Measurements from ENCODE around the gene SORL1.

DNA sequence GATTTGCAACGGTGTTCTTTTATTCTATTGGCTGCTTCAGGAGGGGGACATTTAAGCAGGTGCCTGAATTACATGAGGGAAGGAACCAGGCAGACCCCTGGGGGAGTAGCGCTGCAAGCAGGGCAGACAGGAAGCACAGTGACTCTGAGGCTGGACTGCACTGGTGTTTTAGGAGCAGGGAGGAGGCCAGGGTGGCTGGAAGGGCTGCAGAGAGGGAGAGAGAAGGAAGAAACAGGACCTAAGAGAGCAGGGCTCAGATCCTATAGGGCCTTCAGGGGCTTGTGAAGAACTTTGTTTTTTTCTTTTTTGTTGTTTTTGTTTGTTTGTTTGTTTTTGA is 63.2 kb downstream of the SORL1 start:
- TF ChIP-seq EZH2 (IDR thresholded peaks at IDR 0.05) (no peak), POLR2AphosphoS5 (IDR thresholded peaks at IDR 0.05; ENCODE audit: borderline replicate concordance, low read depth, low read length) (no peak), FOXP2 (optimal IDR thresholded peaks at IDR 0.05; ENCODE audit: control extremely low read depth, extremely low read length, insufficient read depth) (no peak)
